K562 (cell line): Measurements from ENCODE around the gene ATAD2B. TPM values are rescaled to one million over a fixed set of nuclear protein-coding genes. Genes with fewer than 3 reads are reported as not detected.
A peak's percentile ranks its signal among the peaks of the same experiment; 100 is the strongest.

ENCODE experiments used
- ATAC-seq: fragments of 200-7000 bp; cut with Tn5 transposase; 3 replicates; pipeline ENCODE4 v1.9.1; 2020; ENCODE audit warnings: moderate library complexity
- BruUV-seq: library from RNA; stranded (reverse); fragments of 400-500 nt; replicated peaks from 2 replicates; lab custom pipeline; 2021; lab: Mats Ljungman, UMichigan
- CTCF ChIA-PET: fragments of 300-600 bp; formaldehyde crosslinking; extraction: SDS; loops from one replicate; lab custom pipeline; 2021; ENCODE audit warnings: low intra/inter-chr PET ratio; lab: Yijun Ruan, JAX
- POLR2A ChIA-PET: fragments of 300-600, 350-650 bp; sonication (Branson Sonifier 250); formaldehyde crosslinking; extraction: SDS; loops from one replicate; lab custom pipeline; 2021; ENCODE audit warnings: antibody characterized with exemption, inconsistent platforms; lab: Yijun Ruan, JAX
- DNase-seq, 4 experiments: peaks; one replicate each; pipeline versions ENCODE4 v3.0.0 to v3.0.0-alpha.2; 2011 to 2018; ENCODE audit warnings: low spot score in 3 of 4, mixed read lengths in 3 of 4; ENCODE audit errors: extremely low read depth in 1 of 4
- FAIRE-seq: peaks from 2 replicates; lab custom pipeline; 2011; peaks lifted over from hg19 to GRCh38; lab: Jason Lieb, UNC
- H2AFZ ChIP-seq: 2 replicates; pipeline ENCODE4 v1.6.0; 2011; ENCODE audit warnings: low read depth, low read length, control low read depth, inconsistent platforms
- H3K27ac ChIP-seq: fragments of 200-600 bp; 3 replicates; pipeline ENCODE4 v1.8.0; 2011; ENCODE audit warnings: low read depth, mild to moderate bottlenecking, control low read depth, inconsistent platforms, low read length, moderate library complexity, mixed read lengths; ENCODE audit errors: extremely low read depth
- H3K27me3 ChIP-seq, 2 experiments: fragments of 300-600 bp in 1 of 2; 2 replicates in 1 of 2; 3 replicates in 1 of 2; pipeline versions ENCODE4 v1.6.0 to v1.8.0; 2011; ENCODE audit warnings: inconsistent platforms in 2 of 2, low read length in 2 of 2, mild to moderate bottlenecking in 1 of 2, mixed read lengths in 1 of 2, moderate library complexity in 1 of 2; ENCODE audit not compliant: control insufficient read depth in 2 of 2, insufficient read depth in 2 of 2
- H3K36me3 ChIP-seq: fragments of 300-600 bp; 3 replicates; pipeline ENCODE4 v1.8.0; 2011; ENCODE audit warnings: mild to moderate bottlenecking, low read length, inconsistent platforms; ENCODE audit not compliant: control insufficient read depth, insufficient read depth
- H3K4me1 ChIP-seq, 2 experiments: fragments of 200-600 bp in 1 of 2; replicated peaks in 1 of 2; 2 replicates in 1 of 2; 3 replicates in 1 of 2; pipeline versions ENCODE4 v1.5.1 to v1.8.0; 2011; ENCODE audit warnings: inconsistent platforms in 2 of 2, low read length in 2 of 2, mild to moderate bottlenecking in 1 of 2, mixed read lengths in 1 of 2, moderate library complexity in 1 of 2; ENCODE audit not compliant: control insufficient read depth in 2 of 2, insufficient read depth in 2 of 2
- H3K4me2 ChIP-seq: 2 replicates; pipeline ENCODE4 v1.6.1; 2011; ENCODE audit warnings: low read length, control low read depth, inconsistent platforms, mixed read lengths; ENCODE audit not compliant: insufficient read depth
- H3K4me3 ChIP-seq: fragments of 200-600 bp; sonication (generic), shearing (Covaris generic); 2 replicates; pipeline ENCODE4 v1.5.1; 2016; ENCODE audit warnings: control low read depth, inconsistent platforms
- H3K79me2 ChIP-seq: fragments of 200-600 bp; 3 replicates; pipeline ENCODE4 v1.8.0; 2011; ENCODE audit warnings: low read length, inconsistent platforms; ENCODE audit not compliant: control insufficient read depth, insufficient read depth
- H3K9ac ChIP-seq, 2 experiments: 2 replicates each; pipeline versions ENCODE4 v1.6.0 to v1.6.1; 2011; ENCODE audit warnings: low read depth in 2 of 2, low read length in 2 of 2, control low read depth in 1 of 2, inconsistent platforms in 1 of 2, mild to moderate bottlenecking in 1 of 2, mixed read lengths in 1 of 2; ENCODE audit not compliant: insufficient read depth in 1 of 2
- H3K9me1 ChIP-seq: one replicate; pipeline ENCODE4 v1.6.0; 2011; ENCODE audit warnings: inconsistent platforms, mild to moderate bottlenecking, low read length, moderate library complexity; ENCODE audit not compliant: control insufficient read depth, insufficient read depth
- H3K9me3 ChIP-seq: replicated peaks from 2 replicates; pipeline ENCODE4 v1.5.1; 2011; ENCODE audit warnings: low read depth, low read length, inconsistent platforms; ENCODE audit not compliant: control insufficient read depth, insufficient read depth
- H4K20me1 ChIP-seq: replicated peaks from 2 replicates; pipeline ENCODE4 v1.6.1; 2011; ENCODE audit warnings: low read length, inconsistent platforms, mixed read lengths; ENCODE audit not compliant: control insufficient read depth, insufficient read depth
- EP300 ChIP-seq: IDR thresholded peaks from 2 replicates; pipeline ENCODE4 v1.6.1; 2012; ENCODE audit warnings: low read length, improper control_type of control experiment
- MECOM ChIP-seq: fragments of 250-450 bp; sonication (Bioruptor Pico); IDR thresholded peaks from 2 replicates; pipeline ENCODE4 v1.8.0; 2022; ENCODE audit warnings: inconsistent platforms
- POLR2G ChIP-seq: fragments of 200-400 bp; formaldehyde crosslinking; IDR thresholded peaks from 2 replicates; pipeline ENCODE4 v1.6.1; 2017; ENCODE audit warnings: low read depth, mild to moderate bottlenecking, antibody characterized with exemption, low read length, moderate library complexity
- WGBS: fragments of 100-300 bp; shearing (Covaris generic); methylation state at CpG from one replicate; pipeline ENCODE4 v1.1.6; 2016; ENCODE audit warnings: low coverage, mixed read lengths; ENCODE audit not compliant: insufficient coverage; ENCODE audit errors: missing lambda C conversion rate; 5-methylcytosine and 5-hydroxymethylcytosine counted together
- in situ Hi-C: fragments of 300-500 bp; cut with MboI; formaldehyde crosslinking; loops from 4 replicates; pipeline ENCODE4 v1.15.0; 2018; ENCODE audit warnings: inconsistent platforms, mixed read lengths
- intact Hi-C: fragments of 100-400 bp; cut with micrococcal nuclease; formaldehyde crosslinking; loops from 2 replicates; pipeline ENCODE4 v1.14.2; 2022
- polyA plus RNA-seq, 8 experiments: library from polyadenylated mRNA; depleted of rRNA in 4 of 8; stranded (reverse) in 5 of 8; unstranded in 3 of 8; fragments of >200 nt; fragmentation: Nextera tagmentation in 2 of 8; fragmentation: Illumina TruSeq in 1 of 8; extraction: Ambion mirVana in 2 of 8; extraction: Trizol in 1 of 8; gene quantifications; 2 replicates each; pipeline versions ENCODE4 v1.2.1 to v1.2.3, GENCODE V29; 2011 to 2014; ENCODE audit warnings: inconsistent platforms in 1 of 8, missing spikeins in 1 of 8
- total RNA-seq, 7 experiments: library from RNA; depleted of rRNA in 6 of 7; stranded (reverse); fragments of >200 nt in 6 of 7; fragmentation: Illumina TruSeq in 2 of 7; extraction: Trizol in 2 of 7; gene quantifications; 2 replicates each; pipeline versions ENCODE4 v1.2.1 to v1.2.3, GENCODE V29; 2011 to 2021; ENCODE audit warnings: low replicate concordance in 1 of 7

The ATAD2B gene
- total and polyA plus RNA-seq, 9 of the 15 experiments (the other 6 are each of a cell fraction or from before 2014, with no cell fraction given), result 3.2 to 21.6 (median 11.4) TPM

DNA sequence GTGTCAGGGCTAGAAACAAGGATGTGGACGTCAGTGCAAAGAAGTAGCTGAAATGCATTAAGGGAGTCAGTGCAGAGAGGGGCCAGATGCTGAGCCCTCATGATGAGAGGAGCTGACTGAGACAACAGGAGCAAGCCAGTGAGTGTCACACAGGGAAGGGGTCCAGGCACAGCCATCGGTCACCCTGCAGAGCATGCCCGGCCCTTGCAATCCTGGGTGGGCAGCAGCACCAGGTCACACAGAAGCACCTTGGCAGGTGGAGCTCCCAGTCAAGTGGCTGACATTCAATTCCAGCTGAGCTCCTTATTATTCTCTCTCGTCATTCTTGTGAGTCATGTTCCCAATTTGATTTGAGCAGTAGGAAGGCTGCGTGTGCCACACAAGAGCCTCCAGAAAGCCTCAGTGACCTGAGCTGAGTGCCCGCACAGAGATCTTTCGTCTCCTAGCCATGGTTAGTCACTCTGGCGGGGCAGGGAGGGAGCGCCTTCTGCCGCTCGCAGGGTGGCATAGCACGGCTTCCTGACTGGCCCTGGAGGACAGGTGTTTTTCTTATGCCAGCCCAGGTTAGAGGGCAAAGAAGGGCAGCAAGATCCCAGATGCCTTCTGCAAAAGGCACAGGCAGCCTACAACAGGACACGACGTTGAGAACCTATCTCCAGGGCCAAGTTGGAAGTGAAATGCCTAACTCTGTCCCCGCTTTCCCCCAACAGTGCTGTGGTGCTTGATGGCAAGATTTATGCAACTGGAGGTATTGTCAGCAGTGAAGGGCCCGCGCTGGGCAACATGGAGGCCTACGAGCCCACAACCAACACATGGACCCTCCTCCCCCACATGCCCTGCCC lies 220.9 kb downstream of the ATAD2B start:
- Histone ChIP-seq H3K4me2 (no peak overlapping the region), H3K36me3 (no peaks in the 10 kb centered on the region)
- CTCF ChIA-PET, result no interaction called here
- TF ChIP-seq MECOM (CRISPR knock-in tag) (no peak), POLR2G (peak; percentile 35; the same call in 1 of the 2 replicates), EP300 (no peak)
- TF ChIP-seq, all 486 proteins: peak for 1
- Histone ChIP-seq H3K9me1 (no peaks in the 10 kb centered on the region), H4K20me1 (no peaks in the 10 kb centered on the region), H3K4me3 (no peak overlapping the region), H3K9ac (no peak overlapping the region), H3K79me2 (no peaks in the 10 kb centered on the region), H3K27ac (no peak overlapping the region), H3K4me1 (peaks cover 8 to 12% of the 10 kb centered on the region in 2 experiments; a peak in 4 of 5 replicates), H3K27me3 (no peaks in the 10 kb centered on the region), H3K9me3 (no peaks in the 10 kb centered on the region), H2AFZ (no peak overlapping the region)
- no TSS peak for BruUV-seq
- in situ Hi-C loops (no loop called here), intact Hi-C loops (no loop called here)
- WGBS, result 60% methylated on average over 18 of the region's 18 CpGs
- POLR2A ChIA-PET, result interaction anchor here (0.8 kb wide), 1 partner anchor 15 kb away, joined by 3 read pairs; no protein-coding TSS in a partner anchor
- ATAC-seq, result no peak
- no peak for DNase-seq
- FAIRE-seq, result no peak
